G401.6 (cell line): Measurements from ENCODE around the gene KLF2.
"Not testable (repeated sequence)": the region's sequence is repeated elsewhere in the genome, so short reads cannot be mapped to it uniquely, and the experiment has no call there.

Experiments used
- FAIRE-seq: peaks from 2 replicates; lab custom pipeline; 2012; peaks lifted over from hg19 to GRCh38; lab: Jason Lieb, UNC

KLF2 gene

DNA sequence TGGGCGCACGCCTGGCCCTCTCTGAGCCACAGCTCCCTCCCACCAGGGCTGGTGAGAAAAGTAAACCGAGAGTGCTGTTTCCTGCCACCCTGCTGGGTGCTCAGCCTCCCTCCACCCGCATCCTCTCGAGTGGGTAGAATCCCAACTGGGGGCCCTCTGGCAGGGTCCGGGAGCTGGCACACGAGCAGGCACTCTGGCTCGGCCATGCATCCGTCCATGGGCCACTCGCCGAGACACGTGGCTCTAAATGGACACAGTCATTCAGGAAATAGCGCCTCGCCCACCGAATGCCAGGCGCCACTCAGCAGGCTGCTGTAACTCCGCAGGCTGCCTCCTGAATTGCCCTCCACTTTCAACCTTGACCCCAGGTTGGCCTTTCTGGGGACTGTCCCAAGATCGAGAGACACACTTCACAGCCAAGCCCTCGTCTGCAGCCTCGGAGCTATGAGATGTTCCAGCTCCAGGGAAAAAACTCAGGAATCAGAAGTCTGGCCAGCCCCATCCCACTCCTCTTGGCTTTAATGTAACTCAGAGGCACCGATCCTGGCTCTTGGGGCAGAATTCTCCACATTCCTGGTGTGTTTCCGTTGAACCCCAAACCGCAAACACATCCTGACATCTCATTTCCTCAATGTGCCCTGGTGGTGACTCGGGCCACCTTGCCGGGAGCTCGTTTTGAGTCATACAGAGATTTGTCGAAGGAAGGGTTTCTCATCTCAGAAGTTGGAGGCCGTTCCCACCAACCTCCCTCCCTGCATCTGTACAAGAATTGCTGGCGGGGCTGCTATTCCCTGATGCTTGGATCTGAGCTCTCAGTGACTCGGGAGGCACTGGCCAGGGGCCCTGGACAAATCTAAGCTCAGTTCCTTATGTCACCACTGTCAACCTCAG lies 14.1 kb downstream of the KLF2 start:
- FAIRE-seq = no peak

DNA sequence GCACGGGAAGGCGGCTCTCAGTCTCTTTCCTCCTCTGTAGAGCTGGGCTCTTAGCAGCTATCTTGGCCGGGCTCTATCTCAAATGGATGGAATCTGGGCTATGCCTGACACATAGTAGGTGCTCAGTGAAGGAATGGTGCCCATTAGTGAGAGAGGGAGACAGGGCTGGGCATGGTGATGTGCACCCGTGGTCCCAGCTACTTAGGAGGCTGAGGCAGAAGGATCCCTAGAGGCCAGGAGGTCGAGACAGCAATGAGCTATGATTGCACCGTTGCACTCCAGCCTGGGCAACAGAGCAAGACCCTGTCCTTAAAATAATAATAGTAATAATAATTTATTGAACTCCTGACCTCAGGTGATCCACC lies 14.7 kb downstream of the KLF2 start:
- FAIRE-seq = no peak

DNA sequence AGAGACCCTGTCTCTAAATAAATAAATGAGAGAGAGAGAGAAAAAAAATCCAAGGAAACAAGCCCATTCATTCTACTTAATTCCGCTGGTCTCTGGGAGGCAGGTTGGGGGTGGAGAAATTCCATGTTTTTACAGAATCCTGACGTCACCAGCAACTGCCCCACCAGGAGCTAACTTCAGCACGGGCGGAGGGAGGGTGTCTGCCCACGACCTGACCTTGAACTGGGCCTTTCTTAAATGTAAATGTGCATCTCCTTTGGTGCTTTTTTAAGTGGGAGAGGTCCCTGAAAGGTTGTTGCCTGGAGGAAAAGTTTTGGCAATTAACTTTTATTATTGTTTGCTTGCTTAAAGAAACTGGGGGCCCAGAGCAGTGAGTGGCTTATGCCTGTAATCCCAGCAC lies 15.5 kb downstream of the KLF2 start:
- no peak for FAIRE-seq

- no peak for FAIRE-seq
Observed at GRCh38 chr19:16340654-16341053, 16.0 kb downstream of the KLF2 start.

DNA sequence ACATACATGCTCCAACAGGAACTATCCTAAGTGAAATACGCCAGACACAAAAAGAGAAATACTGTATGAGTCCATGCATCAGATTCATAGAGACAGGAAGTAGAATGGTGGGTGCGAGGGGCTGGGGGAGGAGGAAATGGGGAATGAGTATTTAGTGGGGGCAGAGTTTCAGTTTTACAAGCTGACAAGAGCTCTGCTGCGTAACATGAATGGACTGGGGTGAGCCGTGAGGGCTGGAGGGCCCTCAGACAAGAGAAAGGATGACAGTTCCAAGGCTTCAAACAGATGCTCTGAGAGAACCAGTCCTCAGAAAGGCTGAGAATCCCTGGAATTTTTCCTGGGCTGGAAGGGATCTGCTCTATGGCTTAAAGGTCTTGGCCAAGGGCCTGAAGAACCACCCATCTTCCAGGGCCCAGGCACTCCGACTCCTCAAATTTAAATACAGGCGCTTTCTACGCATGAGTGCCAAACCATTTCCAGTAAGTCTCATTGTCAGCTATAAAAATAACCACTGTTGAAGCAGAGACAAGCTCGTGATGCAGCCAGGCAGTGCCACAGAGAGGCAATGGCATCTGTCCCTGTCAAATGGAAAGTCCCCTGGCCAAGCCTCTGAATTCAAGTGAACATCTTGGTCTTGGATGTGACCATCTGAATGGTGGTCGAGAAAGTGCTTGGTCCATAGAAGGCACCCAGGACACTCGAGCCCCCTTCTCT lies 17.5 kb downstream of the KLF2 start:
- FAIRE-seq = no peak

GRCh38 chr19:16343156-16343555 lies 18.5 kb downstream of the KLF2 start:
- no peak for FAIRE-seq

GRCh38 chr19:16345457-16345856 lies 20.8 kb downstream of the KLF2 start:
- FAIRE-seq = no peak

- FAIRE-seq = not testable (repeated sequence)
Observed at GRCh38 chr19:16347099-16347498, 22.5 kb downstream of the KLF2 start.

DNA sequence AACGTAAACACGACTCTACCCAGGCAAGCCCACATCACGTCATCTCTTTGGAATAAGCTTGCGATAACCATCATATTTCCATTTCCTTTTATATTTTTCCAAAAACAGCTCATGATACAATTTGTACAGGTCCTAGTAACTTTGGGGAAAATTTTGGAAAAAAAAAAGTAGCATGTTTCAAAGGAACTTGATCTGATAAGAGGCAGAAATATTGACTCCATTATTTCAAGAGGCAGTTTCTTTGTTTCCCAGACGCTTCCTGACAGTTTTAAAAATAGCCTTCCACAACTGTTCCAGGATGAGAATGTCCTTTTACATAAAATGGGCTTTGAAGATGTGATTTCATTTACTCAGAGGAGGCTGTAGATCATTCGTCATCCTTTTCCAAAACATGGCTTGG lies 23.1 kb downstream of the KLF2 start:
- FAIRE-seq = no peak

- no peak for FAIRE-seq
Observed at GRCh38 chr19:16349551-16350152, 25.0 kb downstream of the KLF2 start.

DNA sequence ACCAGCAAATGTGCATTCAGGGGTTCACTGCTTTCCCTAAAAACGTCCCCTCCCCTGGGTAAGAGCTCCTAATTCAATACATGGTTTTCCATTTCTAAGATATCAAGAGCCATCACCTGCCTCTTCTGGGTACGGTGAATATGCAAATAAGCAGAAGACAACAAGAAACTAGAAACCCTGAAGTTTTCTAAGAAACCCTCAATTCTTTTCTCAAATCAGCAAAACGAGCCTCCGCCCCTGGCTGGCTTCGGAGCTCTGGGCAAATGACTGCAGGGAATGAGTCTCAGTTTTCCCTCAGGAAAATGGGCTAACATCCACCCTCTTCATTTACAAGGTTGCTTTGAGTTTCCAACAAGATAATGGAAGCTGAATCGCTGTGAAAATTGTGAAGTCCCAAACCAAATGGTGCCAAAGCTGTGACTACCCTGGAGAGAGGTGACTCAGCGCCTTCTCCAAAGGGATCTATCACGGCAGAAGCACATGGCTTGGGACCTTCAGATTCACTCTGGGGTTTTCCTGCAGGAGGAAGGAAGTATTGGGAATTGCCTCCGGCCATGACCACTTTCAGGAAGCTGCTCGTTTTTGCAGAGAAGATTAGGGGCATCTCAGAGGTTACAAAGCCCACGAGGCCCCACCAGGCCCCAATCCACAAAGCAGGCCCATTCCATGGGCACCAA lies 26.6 kb downstream of the KLF2 start:
- FAIRE-seq = no peak

GRCh38 chr19:16355293-16356043 lies 30.8 kb downstream of the KLF2 start:
- no peak for FAIRE-seq

DNA sequence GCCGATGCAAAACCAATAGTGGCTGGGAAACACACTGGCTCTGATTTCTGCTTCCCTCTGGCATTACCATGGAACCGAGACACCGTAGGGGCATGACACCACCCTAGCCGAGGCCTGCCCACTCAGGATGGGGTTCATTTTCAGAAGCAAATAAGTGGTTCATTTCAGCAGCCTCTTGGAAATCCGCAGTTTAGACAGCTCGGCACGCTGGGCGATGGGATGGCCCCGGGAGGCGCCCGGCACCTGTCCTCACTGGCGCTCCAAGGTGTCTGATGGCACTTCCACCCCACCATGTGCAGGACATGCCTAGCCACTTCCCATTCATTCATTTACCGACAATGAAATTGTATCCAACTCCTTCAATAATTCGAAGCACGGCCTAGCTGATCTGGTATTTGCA lies 33.8 kb downstream of the KLF2 start:
- no peak for FAIRE-seq

DNA sequence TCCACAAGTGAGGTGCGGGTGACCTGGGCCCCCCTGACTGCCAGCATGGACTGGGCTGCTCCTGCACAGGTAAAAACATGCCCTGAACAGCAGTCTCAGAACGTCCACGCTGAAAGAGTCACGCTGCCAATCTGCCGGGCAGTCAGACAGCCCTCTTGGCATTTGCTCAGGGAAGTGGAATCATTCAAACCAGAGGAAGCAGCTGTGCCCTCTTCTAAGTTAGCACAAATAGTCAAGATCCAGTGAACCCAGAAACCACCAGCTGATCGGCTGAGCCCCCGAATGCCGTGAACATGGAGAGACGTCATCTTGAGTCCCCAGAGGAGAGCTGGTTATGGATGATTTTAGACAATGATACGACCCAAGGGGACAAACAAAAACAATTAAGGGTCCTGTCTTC lies 34.4 kb downstream of the KLF2 start:
- FAIRE-seq = no peak

DNA sequence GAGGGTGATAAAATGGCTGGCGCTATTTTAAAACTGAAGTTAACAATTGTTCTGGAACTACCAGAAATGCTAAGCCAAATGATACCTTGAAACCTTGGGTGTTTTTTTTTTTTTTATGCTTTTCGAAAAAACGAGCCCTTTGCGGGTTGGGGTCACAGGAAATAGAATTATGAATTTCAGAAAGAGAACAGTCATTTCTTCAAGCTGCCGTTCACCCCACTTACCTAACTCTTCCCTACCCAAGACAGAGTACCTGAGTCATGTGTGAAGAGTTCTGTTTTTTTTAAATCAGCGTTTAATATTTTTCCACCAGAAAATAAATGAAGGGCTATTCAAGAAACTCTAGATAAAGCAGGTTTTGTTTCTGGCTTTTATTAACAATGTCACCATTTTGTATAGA lies 35.3 kb downstream of the KLF2 start:
- no peak for FAIRE-seq

DNA sequence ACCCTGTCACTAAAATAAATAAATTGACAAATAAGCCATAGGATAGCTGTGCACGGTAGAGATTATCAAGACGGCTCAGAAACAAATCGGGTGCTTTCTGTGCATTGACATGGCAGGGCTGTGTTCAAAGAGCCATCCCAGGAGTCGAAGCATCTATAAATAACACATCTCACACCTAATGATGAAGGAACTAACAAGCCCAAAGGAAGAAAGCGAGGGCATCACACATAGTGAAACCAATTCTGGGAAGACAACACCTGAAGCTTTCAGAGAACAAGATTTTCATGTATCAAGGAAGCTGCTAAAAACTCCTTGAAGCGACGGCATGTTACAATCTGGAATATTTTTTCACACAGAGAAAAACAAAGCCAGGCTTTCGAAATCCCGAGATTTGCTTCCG lies 36.1 kb downstream of the KLF2 start:
- no peak for FAIRE-seq

GRCh38 chr19:16361254-16361653 lies 36.6 kb downstream of the KLF2 start:
- FAIRE-seq = no peak

GRCh38 chr19:16361926-16362325 lies 37.3 kb downstream of the KLF2 start:
- no peak for FAIRE-seq

DNA sequence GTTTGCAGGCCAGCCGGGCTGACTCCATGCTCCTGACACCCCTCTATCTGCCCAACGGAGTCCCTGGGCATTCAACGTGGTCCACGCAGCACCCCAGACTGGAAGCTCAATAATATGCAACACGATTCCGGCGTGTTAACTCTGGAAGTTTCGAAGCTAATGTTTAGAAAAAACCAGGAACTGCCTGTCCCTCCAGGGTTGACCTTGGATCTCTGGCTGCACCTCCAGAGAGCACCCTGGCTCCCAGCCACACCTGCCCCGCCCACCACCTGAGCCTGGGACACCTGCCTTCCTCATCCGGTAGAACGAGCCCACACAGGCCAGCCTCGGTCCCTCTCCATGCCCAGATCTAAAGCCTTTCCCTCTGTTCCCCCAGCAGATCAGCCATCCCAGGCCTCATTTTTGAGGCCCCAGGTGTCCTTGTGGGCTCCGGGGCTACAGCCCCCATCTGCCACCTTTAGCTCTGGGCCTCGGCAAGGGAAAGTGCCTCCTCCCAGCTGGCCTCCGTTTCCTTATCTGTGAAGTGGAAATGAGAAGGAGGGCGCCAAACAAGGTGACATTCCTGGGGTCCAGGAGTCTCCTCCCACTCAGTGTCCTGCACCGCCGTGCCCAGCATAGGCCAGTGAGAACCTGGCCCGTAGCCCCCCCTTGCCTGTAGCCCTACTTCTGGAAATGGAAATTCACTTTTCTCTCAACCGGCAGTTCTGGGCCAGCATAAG lies 38.7 kb downstream of the KLF2 start:
- FAIRE-seq = no peak

- FAIRE-seq = no peak
Observed at GRCh38 chr19:16363852-16364230, 39.2 kb downstream of the KLF2 start.

DNA sequence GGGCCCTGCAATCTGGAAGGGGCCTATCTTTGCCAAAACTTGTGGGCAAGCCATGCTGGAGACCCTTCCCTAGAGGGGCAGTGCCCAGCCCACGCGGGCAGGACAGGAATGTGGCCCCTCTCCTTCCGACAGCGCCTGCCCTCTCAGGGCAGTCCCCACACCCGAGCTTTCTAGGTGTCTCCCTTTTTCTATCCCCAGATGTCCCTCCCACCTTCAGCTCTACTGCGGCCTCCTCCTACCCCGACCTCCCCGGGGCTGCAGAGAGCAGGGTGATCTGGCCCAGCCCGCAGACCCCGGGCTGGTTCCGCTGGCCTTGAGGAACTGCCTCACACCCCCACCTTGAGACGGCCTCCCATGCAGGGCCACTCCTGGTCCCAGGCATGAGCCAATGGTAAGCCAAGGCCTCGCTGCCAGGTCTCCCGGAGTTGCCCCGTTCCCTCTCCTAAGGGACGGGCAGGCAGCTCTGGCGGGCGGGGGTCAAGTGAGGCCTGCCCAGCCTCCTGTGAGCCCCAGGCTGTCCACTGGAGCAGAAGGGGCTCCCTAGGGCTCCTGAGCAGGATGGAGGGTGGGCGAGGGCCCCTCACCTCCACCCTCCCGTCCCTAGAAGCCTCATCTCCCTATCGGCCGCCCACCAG lies 39.7 kb downstream of the KLF2 start:
- no peak for FAIRE-seq
